Measurements from ENCODE around the gene CD33.

- TF ChIP-seq CTCF (IDR thresholded peaks at IDR 0.05; ENCODE audit: insufficient read depth, low read length) (no peak), REST (IDR thresholded peaks at IDR 0.05; ENCODE audit: insufficient replicate concordance, low read depth) (no peak), SPI1 (IDR thresholded peaks at IDR 0.05; ENCODE audit: borderline replicate concordance, low read depth) (no peak), GABPA (IDR thresholded peaks at IDR 0.05; ENCODE audit: low read depth) (no peak)
Measured at GRCh38 chr19:51247972-51248590, 23.2 kb downstream of the CD33 start.

Data from HL-60 (cell line).